Stomach (tissue), 9 donors: ENCODE results near the gene OR6T1. TPM values are rescaled to one million over a fixed set of nuclear protein-coding genes. Genes with fewer than 3 reads are reported as not detected.

ENCODE experiments used
- DNase-seq, 2 donors: peaks; one replicate each; pipeline versions ENCODE4 v3.0.0 to v3.0.0-alpha.2; 2013 to 2019
- H3K27ac ChIP-seq, 5 donors: fragments of 200-600 bp in 4 of 5; sonication (generic) in 4 of 5; one replicate each; pipeline ENCODE4 v1.5.1; 2013 to 2019; ENCODE audit warnings: mild to moderate bottlenecking in 1 of 5, moderate library complexity in 1 of 5
- H3K27me3 ChIP-seq, 3 donors: fragments of 200-600 bp; sonication (generic); one replicate each; pipeline ENCODE4 v1.5.1; 2017 to 2019; ENCODE audit warnings: mixed run types in 1 of 3
- H3K36me3 ChIP-seq, 4 donors: fragments of 200-600 bp; sonication (generic); 1 replicate in 3 of 4; 2 replicates in 1 of 4; pipeline ENCODE4 v1.5.1; 2016 to 2019
- H3K4me1 ChIP-seq, 4 donors: fragments of 200-600 bp; sonication (generic); one replicate each; pipeline ENCODE4 v1.5.1; 2016 to 2019
- H3K4me3 ChIP-seq, 4 donors: fragments of 200-600 bp; sonication (generic) in 3 of 4; one replicate each; pipeline ENCODE4 v1.5.1; 2016 to 2019; ENCODE audit warnings: mild to moderate bottlenecking in 1 of 4
- H3K9me3 ChIP-seq, 4 donors: fragments of 200-600 bp; sonication (generic); one replicate each; pipeline ENCODE4 v1.5.1; 2016 to 2019
- CTCF ChIP-seq, 7 experiments: fragments of 450-650 bp in 4 of 7; fragments of 200-600 bp in 3 of 7; sonication (generic) in 3 of 7; IDR thresholded peaks; one replicate each; pipeline ENCODE4 v1.5.1; 2016 to 2019; ENCODE audit warnings: antibody characterized with exemption in 7 of 7, control low read depth in 2 of 7, mild to moderate bottlenecking in 1 of 7
- EP300 ChIP-seq: sonication (generic); formaldehyde crosslinking; IDR thresholded peaks from one replicate; pipeline ENCODE4 v1.6.1; 2017; ENCODE audit warnings: antibody characterized with exemption
- POLR2A ChIP-seq, 4 donors: fragments of 450-650 bp; IDR thresholded peaks; one replicate each; pipeline ENCODE4 v1.6.1; 2016; ENCODE audit warnings: antibody characterized with exemption in 4 of 4, control low read depth in 2 of 4, mild to moderate bottlenecking in 1 of 4, moderate library complexity in 1 of 4
- POLR2AphosphoS5 ChIP-seq, 3 donors: sonication (generic); formaldehyde crosslinking; IDR thresholded peaks; one replicate each; pipeline ENCODE4 v1.6.1; 2016; ENCODE audit warnings: antibody characterized with exemption in 3 of 3
- WGBS, 5 donors: extraction: QIAGEN DNeasy Blood & Tissue Kit in 3 of 5; methylation state at CpG; one replicate each; pipeline versions ENCODE4 v1.1.5 to v1.1.7; 2013 to 2018; 5-methylcytosine and 5-hydroxymethylcytosine counted together
- intact Hi-C: fragments of 100-400 bp; cut with DNase I; formaldehyde crosslinking; loops from one replicate; pipeline ENCODE4 v1.15.1; 2023; ENCODE audit warnings: low total_unique reads
- polyA plus RNA-seq, 3 donors: library from polyadenylated mRNA; stranded (reverse); fragments of 200-250 nt; gene quantifications; one replicate each; pipeline ENCODE4 v1.2.3, GENCODE V29; 2013
- total RNA-seq, 5 donors: library from RNA; depleted of rRNA; stranded (reverse); fragments of >200 nt; gene quantifications; one replicate each; pipeline versions ENCODE4 v1.1.0 to v1.2.3, GENCODE V29; 2014 to 2016
- donor health status: healthy with polysubstance abuse.
- donor health status: Bipolar disorder and iron deficiency.
- donor health status: healthy.

The OR6T1 gene
- total and polyA plus RNA-seq, 8 donors: not detected

GRCh38 chr11:123973816-123974215 is 30.2 kb upstream of the OR6T1 start:
- H3K9me3 ChIP-seq: peaks cover 0 to 3% (median 1%) of the 10 kb centered on the region in 4 donors
- intact Hi-C loops: no loop called here
- no peaks in the 10 kb centered on the region for H3K27me3 ChIP-seq
- 55 to 80% (median 67%) methylated on average over 1 of the region's 1 CpG for WGBS, 5 donors
- no peak overlapping the region for H3K27ac ChIP-seq
- TF ChIP-seq EP300 (no peak), POLR2AphosphoS5 (IDR thresholded peaks at IDR 0.05) (no peak), CTCF (IDR thresholded peaks at IDR 0.05) (no peak), POLR2A (IDR thresholded peaks at IDR 0.05) (no peak)
- DNase-seq: no peak
- no peak overlapping the region for H3K4me3 ChIP-seq
- no peaks in the 10 kb centered on the region for H3K36me3 ChIP-seq
- H3K4me1 ChIP-seq: no peaks in the 10 kb centered on the region

- Histone ChIP-seq H3K36me3 (no peaks in the 10 kb centered on the region), H3K27ac (no peak overlapping the region), H3K9me3 (peaks cover 0 to 14% (median 2%) of the 10 kb centered on the region in 4 donors), H3K4me3 (no peak overlapping the region), H3K4me1 (no peaks in the 10 kb centered on the region), H3K27me3 (no peaks in the 10 kb centered on the region)
- no peak for TF ChIP-seq POLR2AphosphoS5 (IDR thresholded peaks at IDR 0.05)
- no peak for TF ChIP-seq CTCF (IDR thresholded peaks at IDR 0.05)
- TF ChIP-seq POLR2A (IDR thresholded peaks at IDR 0.05): no peak
- TF ChIP-seq EP300: no peak
- intact Hi-C loops: no loop called here
- no peak for DNase-seq
These were observed 13.1 kb upstream of the OR6T1 start for GRCh38 chr11:123956752-123957151.

GRCh38 chr11:123945132-123945531 is 1.5 kb upstream of the OR6T1 start:
- no peaks in the 10 kb centered on the region for H3K36me3 ChIP-seq
- no peaks in the 10 kb centered on the region for H3K4me1 ChIP-seq
- H3K27me3 ChIP-seq: no peaks in the 10 kb centered on the region
- no peak overlapping the region for H3K4me3 ChIP-seq
- H3K9me3 ChIP-seq: no peaks in the 10 kb centered on the region
- no peak overlapping the region for H3K27ac ChIP-seq
- TF ChIP-seq CTCF (IDR thresholded peaks at IDR 0.05) (no peak), POLR2A (IDR thresholded peaks at IDR 0.05) (no peak), EP300 (no peak)
- WGBS, 5 donors: 13 to 36% (median 28%) methylated on average over 1 of the region's 1 CpG
- intact Hi-C loops: no loop called here
- DNase-seq: no peak

GRCh38 chr11:123942413-123942812 is 1.2 kb downstream of the OR6T1 start:
- Histone ChIP-seq H3K36me3 (no peaks in the 10 kb centered on the region), H3K27ac (no peak overlapping the region), H3K4me3 (no peak overlapping the region), H3K4me1 (no peaks in the 10 kb centered on the region), H3K27me3 (no peaks in the 10 kb centered on the region), H3K9me3 (no peaks in the 10 kb centered on the region)
- WGBS, 5 donors: 70 to 89% (median 83%) methylated on average over 4 of the region's 4 CpGs
- no peak for DNase-seq
- intact Hi-C loops: no loop called here
- TF ChIP-seq CTCF (IDR thresholded peaks at IDR 0.05) (no peak), EP300 (no peak), POLR2AphosphoS5 (IDR thresholded peaks at IDR 0.05) (no peak)

- Histone ChIP-seq H3K27me3 (no peaks in the 10 kb centered on the region), H3K4me3 (no peak within 1 kb of the TSS), H3K4me1 (no peaks in the 10 kb centered on the region), H3K36me3 (no peaks in the 10 kb centered on the region), H3K27ac (no peak within 1 kb of the TSS), H3K9me3 (no peaks in the 10 kb centered on the region)
- DNase-seq: no peak
- TF ChIP-seq CTCF (IDR thresholded peaks at IDR 0.05): no peak
- no peak for TF ChIP-seq POLR2A (IDR thresholded peaks at IDR 0.05)
- TF ChIP-seq POLR2AphosphoS5 (IDR thresholded peaks at IDR 0.05): no peak
- TF ChIP-seq EP300: no peak
- intact Hi-C loops: no loop called here
- 69 to 91% (median 83%) methylated on average over 1 of the region's 1 CpG for WGBS, 5 donors
These were observed 4.3 kb downstream of the OR6T1 start, which contains the start of gene OR4D5 for GRCh38 chr11:123939317-123939716. Gene OR4D5 (plus strand): TSS chr11:123939617. CDS start chr11:123939617, 0 bp downstream.
